GM21737 (cell line): Measurements from ENCODE around the gene C11orf24.
"Not testable (repeated sequence)": the region's sequence is repeated elsewhere in the genome, so short reads cannot be mapped to it uniquely, and the experiment has no call there.

ENCODE experiments used
- ATAC-seq: cut with Tn5 transposase; IDR thresholded peaks from one replicate; pipeline ENCODE4 v1.9.1; 2021; ENCODE audit warnings: mild to moderate bottlenecking, moderate library complexity; ENCODE audit not compliant: unreplicated experiment

C11orf24 gene

DNA sequence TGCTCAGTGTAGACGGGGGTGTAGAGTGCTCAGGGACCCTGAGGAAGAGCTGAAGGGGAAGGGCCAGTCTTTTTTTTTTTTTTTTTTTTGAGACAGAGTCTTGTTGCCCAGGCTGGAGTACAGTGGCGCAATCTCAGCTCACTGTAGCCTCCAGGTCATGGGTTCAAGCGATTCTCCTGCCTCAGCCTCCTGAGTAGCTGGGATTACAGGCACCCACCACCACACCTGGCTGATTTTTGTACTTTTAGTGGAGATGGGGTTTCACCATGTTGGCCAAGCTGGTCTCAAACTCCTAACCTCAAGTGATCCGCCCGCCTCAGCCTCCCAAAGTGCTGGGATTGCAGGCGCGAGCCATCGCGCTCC lies 27.7 kb upstream of the C11orf24 start:
- ATAC-seq = not testable (repeated sequence)

DNA sequence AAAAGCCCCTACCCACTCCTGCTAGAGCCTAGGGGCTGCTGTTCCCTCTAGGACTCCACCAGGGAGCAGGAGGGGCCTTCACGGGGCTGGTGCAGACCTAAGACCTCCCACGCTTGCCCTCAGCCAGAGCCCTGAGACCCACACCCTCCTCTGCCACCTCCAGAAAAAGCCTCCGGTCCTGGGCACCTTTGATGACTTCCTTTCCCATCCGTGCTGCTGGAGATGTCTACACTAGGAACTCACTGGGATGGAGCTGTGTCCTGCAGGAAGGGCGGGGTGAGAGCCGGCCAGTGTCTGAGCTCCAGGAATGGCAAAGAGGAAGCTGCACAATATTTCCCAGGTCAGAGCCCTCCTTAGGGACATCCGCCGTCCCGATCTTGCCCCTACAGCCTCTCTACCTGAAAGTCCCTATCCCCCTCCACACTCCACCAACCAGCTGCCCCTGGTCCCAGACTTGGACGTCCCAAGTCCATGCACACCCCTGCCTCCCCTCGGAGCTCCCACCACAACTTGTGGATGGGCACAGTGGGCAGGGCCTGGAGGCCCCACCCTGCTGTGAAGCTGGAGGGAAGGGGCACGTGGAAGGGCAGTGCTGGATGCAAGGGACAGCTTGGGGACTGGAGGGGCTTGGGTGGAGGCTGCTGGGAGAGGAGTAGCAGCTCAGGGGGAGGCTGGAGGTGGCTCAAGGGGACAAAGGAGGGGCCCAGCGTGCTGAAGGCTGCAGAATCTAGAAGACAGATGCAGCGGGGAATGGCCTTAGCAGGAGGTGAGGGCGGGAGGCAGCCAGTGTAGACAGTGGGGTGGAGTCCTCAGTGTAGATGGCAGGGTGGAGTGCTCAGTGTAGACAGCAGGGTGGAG lies 27.1 kb upstream of the C11orf24 start:
- no peak for ATAC-seq

DNA sequence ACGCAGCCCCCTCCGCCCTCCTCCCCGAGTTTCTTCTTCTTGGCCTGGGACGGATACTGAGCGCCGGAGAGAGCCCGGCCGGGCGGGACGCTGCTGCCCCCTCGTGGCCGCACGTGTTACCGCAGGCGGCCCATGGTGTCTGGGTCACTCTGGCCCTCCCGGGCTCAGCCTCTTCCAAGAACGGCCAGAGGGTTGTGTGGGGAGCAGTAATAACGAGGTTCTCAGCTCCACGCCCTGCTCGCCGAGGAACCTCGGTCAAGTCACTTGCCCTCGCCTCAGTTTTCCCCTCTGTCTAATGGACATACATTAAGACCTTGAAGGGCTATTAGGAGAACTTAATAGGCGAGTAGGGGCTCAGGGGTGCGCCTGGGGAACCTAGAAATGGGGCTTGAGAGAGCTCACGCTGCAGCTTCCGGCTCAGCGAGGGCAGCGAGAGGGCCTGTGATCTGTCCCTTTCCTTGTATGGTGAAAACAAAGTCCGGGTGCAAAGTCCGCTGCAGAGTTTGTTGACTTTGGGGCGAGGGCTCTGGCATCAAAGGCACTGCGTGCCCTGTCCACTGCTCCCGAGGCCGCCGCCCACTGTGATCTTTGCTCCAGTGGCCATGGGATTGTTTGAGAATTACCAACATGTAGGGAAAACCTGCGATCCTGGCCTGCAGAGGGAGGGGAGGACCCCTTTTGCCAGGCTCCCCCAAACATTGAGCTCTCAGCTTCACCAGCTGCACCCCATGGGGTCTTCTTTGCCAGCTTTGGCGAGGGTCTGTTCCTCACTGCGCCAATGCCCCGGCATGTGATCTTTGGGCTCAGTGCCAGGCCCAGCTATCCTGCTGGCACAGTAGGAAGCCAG lies 26.3 kb upstream of the C11orf24 start:
- peak; percentile 74 for ATAC-seq

GRCh38 chr11:68297494-68297811 lies 25.7 kb upstream of the C11orf24 start:
- ATAC-seq = no peak

DNA sequence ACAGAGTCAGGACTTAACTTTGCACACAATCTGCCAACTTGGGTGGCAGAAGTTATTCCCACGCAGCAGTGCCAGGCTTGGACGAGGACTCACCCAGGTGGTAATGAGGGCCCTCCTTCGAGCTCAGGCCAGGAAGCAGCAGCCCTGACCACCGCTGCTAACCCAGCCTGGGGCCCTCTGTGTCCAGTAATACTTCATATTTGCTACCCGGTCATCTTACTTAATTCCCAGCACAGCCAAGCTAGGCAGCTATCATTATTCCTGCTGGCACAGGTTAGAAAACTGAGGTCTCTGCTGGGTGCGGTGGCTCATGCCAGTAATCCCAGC lies 25.2 kb upstream of the C11orf24 start:
- no peak for ATAC-seq

GRCh38 chr11:68296344-68297051 lies 24.7 kb upstream of the C11orf24 start:
- no peak for ATAC-seq

DNA sequence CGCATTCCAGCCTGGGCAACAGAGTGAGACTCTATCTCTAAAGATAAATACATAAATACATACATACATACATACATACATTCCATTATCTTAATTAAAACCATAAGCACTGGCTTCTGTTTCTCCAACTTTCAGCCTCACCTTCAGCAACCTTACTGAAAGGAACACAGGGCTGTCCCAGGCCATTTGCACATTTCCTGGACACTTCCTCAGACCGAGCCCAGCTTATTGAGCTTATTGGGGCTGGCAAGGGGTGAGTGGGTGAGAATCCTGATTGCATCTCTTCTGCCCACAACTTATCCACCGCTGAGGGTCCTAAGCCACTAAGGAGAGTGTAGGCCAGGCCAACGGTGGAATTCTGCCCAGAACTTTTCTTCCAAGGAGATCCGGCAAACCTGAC lies 24.2 kb upstream of the C11orf24 start:
- ATAC-seq = no peak

- ATAC-seq = no peak
Measured at GRCh38 chr11:68295271-68295670, 23.5 kb upstream of the C11orf24 start.

DNA sequence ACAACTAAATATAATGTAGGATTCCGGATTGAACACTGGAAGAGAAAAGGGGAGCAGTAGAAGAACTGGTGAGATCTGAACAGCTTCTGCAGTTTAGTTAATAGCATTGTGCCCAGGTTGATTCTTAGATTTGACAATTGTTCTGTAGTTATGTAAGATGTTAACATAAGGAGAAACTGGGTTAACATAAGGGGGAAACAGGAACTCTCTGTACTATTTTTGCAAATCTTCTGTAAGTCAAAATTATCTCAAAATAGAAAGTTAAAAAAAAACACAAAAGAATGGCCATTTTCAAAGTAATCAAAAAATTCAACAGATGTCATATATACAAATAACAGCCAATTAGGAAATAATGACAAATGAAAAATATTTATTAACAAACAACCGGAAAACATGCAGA lies 21.9 kb upstream of the C11orf24 start:
- ATAC-seq = no peak

DNA sequence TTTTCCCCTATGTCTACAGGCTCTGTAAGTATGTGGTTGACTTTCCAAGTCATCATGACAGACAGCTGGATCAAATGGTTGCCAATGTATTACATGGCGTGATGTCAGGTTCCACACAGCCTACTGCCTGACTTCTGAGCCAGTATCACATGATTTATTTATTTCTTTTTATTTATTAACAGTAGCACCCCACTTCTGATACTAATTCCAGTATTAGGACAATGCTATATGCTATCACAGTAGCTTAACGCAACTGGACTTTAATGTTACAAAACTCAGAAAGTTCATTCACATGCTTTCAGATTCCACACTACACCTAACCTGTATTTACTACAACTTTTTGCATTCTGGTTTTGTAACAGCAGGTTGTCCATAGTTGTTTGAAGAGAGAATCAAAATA lies 17.7 kb upstream of the C11orf24 start:
- no peak for ATAC-seq

- ATAC-seq = no peak
Measured at GRCh38 chr11:68287419-68287818, 15.6 kb upstream of the C11orf24 start.

DNA sequence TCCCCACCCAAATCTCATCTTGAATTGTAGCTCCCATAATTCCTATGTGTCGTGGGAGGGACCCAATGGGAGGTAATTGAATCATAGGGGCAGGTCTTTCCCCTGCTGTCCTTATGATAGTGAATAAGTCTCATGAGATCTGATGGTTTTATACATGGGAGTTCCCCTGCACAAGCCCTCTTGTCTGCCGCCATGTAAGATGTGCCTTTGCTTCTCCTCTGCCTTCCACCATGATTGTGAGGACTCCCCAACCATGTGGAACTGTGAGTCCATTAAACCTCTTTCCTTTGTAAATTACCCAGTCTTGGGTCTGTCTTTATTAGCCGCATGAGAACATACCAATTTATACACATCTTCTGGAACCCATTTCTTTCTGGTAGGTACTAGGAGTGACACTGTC lies 12.8 kb upstream of the C11orf24 start:
- not testable (repeated sequence) for ATAC-seq

DNA sequence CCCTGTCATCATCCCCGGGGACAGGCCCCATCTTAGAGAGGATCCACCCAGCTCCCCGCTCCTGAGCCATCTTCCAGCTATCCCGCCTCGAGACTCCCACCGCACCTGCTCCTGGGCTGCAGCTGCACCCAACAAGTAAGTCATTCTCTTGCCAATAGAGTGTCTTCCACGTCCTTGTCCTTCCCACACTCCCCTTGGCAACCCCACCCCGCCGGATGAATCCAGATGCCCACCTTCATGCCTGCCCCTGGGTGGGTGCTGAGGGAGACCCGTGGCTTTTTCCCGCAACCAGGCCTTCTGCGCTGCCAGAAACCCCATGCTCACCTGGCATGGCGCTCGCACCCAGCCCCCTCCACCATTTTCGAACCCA lies 11.1 kb upstream of the C11orf24 start:
- no peak for ATAC-seq

- ATAC-seq = peak; percentile 70
Measured at GRCh38 chr11:68282141-68282860, 10.5 kb upstream of the C11orf24 start.

GRCh38 chr11:68279676-68280075 lies 7.9 kb upstream of the C11orf24 start:
- ATAC-seq = no peak

DNA sequence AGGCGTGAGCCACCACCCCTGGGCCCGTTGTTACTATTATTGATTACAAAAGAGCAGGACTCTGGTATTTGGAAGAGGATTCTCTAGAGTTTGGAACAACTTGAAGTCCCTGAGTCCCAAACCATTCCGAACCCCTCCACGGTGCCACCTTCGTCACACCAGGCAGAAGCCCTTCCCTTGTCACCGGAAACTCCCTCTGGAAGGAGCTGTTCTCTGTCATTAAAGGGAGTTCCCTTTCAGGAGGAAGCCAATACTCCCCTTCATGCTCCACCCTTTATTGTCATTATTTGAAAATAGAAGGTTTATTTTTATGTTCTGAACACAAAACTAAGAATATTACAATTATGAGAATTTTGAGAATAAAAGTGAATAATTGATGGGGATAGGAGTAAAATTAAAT lies 5.1 kb upstream of the C11orf24 start:
- ATAC-seq = no peak

GRCh38 chr11:68275721-68276507 lies 4.1 kb upstream of the C11orf24 start:
- no peak for ATAC-seq

DNA sequence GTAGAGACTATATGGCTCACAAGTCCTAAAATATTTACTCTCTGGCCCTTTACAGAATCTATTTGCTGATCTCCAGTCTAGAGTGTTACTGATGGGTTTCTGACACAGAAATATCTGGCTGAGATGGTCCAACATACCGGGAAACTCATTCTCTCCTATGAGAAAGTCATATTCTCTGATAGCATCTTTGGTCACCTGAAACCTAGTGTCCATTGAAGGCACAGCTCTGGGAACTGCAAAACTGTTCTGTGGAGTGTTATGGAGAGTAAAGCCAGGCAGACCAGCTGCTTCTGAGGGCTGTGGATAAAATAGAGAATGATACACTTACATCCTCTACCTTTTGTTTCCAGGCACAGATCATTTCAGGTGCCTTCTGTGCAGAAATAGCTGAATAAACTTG lies 2.5 kb upstream of the C11orf24 start:
- no peak for ATAC-seq

DNA sequence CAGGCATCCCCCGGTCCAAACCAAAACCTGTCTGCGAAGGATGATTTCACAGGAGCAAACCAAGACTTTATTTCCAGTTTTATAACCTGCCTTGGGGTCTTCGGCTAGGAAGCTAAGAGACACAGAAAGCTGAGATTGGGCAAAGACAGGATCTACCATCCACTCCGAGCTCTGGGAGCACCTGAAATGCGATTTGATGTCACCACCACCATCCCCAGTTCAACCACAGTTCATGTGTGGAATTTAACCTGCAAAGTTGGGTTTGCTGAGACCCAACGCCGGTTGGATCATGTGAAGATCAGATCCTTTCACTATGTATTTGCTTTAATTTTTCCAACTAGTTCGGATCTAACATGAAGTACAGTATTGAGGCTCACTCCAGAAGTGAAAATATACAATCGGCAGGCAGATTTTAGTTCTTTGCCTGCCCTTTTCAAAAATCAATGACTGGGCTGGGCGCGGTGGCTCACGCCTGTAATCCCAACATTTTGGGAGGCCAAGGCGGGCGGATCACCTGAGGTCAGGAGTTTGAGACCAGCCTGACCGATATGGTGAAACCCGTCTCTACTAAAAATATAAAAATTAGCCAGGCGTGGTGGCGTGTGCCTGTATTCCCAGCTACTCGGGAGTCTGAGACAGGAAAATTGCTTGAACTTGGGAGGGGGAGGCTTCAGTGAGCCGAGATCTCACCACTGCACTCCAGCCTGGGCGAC lies 1.4 kb upstream of the C11orf24 start:
- no peak for ATAC-seq
